NCI-H345 (cell line): Measurements from ENCODE around the gene MACF1.
"Not testable (repeated sequence)": the region's sequence is repeated elsewhere in the genome, so short reads cannot be mapped to it uniquely, and the experiment has no call there.

Experiments
- DNase-seq: peaks from one replicate; lab custom pipeline; 2025; lab: John Stamatoyannopoulos, UW

Gene MACF1

DNA sequence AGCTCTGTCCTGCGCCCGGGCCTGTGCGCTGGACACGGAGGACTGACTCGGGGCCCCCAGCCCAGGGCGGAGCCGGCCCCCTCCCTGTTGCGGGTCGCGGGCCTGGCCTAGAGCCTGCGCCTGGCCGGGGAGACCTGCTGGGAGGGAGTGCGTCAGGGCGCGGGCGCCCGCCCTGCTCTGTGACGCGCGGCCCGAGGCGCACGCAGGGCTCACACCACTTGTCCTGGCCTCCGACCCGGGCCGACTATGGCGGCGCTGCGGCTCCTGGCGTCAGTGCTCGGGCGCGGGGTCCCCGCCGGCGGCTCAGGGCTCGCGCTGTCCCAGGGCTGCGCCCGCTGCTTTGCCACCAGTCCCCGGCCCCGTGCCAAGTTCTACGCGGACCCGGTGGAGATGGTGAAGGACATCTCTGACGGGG is 310.2 kb downstream of the MACF1 start:
- not testable (repeated sequence) for DNase-seq

DNA sequence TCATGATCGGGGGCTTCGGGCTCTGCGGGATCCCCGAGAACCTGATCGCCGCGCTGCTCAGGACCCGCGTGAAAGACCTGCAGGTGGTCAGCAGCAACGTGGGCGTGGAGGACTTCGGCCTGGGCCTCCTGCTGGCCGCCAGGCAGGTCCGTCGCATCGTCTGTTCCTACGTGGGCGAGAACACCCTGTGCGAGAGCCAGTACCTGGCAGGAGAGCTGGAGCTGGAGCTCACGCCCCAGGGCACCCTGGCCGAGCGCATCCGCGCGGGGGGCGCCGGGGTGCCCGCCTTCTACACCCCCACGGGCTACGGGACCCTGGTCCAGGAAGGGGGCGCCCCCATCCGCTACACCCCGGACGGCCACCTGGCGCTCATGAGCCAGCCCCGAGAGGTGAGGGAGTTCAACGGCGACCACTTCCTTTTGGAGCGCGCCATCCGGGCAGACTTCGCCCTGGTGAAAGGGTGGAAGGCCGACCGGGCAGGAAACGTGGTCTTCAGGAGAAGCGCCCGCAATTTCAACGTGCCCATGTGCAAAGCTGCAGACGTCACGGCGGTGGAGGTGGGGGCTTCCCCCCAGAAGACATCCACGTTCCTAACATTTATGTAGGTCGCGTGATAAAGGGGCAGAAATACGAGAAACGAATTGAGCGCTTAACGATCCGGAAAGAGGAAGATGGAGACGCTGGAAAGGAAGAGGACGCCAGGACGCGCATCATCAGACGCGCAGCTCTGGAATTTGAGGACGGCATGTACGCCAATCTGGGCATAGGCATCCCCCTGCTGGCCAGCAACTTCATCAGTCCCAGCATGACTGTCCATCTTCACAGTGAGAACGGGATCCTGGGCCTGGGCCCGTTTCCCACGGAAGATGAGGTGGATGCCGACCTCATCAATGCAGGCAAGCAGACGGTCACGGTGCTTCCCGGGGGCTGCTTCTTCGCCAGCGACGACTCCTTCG is 310.9 kb downstream of the MACF1 start:
- not testable (repeated sequence) for DNase-seq

DNA sequence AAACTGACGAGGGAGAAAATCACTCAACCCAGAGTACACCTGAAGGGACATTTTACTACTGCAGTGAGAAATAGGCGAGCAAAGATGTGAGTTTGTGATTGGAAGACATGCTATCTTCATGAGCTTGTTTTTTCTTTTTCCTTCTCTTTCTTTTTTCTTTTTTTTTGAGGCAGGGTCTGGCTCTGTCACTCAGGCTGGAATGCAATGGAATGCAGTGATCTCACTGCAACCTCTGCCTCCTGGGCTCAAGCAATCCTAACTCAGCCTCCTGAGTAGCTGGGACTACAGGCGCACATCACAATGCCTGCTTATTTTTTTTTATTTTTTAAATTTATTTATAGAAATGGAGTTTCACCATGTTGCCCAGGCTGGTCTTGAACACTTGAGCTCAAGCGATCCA is 312.3 kb downstream of the MACF1 start:
- not testable (repeated sequence) for DNase-seq

DNA sequence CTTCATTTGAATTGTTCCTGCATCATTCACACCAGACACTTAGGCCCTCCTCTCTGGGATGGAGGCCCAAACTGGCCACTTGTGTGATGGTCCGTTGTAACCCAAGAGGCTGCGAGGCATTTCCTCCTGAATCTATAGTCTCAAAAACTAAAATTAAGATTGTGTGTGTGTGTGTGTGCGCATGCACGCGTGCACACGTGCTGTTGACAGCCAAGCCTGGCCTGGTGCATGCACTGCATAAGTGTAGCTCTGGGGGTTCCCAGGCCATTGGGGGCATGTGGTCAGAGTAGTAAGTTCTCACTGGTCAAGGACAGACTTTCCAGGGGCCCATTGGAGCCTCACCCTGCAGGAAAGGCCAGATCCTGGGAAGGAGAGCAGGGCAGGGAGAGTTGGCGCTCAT is 313.4 kb downstream of the MACF1 start:
- DNase-seq, result not testable (repeated sequence)

DNA sequence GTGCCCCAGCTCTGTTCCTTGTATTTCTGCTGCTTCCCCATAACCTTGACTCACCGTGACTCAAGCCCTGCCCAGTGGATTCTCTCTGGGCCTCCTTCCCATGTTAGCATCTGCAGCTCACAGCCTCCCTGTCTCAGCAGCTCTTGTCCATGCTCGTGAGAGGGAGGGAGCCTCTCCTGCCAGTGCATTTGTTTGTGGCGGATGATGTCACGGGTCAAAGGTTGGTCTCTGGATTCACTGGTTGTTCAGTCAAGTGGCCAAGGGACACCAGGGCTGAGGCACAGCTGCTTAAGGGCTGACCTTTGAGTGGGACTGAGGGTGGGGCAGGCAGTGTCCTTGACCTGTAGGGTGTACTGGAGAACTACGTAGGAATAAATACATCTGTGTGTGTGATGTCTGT is 314.9 kb downstream of the MACF1 start:
- DNase-seq, result not testable (repeated sequence)

DNA sequence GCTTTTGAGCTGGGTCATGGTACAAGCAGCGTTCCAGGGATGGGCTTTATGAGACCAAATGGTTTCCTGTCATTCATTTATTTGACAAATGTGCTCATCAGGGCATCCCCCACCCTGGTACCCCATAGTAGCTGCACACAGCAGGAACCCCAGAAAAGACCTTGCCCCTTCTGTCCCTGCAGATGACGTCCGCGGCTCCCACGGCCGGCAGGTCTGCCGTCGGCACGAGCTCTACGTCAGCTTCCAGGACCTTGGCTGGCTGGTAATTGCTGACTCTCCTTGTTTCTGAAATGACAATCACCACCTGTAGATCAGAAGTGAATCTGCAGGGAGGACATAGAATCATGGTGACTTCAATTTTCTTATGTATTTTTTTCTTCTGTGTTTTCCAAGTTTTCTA is 317.7 kb downstream of the MACF1 start:
- not testable (repeated sequence) for DNase-seq

DNA sequence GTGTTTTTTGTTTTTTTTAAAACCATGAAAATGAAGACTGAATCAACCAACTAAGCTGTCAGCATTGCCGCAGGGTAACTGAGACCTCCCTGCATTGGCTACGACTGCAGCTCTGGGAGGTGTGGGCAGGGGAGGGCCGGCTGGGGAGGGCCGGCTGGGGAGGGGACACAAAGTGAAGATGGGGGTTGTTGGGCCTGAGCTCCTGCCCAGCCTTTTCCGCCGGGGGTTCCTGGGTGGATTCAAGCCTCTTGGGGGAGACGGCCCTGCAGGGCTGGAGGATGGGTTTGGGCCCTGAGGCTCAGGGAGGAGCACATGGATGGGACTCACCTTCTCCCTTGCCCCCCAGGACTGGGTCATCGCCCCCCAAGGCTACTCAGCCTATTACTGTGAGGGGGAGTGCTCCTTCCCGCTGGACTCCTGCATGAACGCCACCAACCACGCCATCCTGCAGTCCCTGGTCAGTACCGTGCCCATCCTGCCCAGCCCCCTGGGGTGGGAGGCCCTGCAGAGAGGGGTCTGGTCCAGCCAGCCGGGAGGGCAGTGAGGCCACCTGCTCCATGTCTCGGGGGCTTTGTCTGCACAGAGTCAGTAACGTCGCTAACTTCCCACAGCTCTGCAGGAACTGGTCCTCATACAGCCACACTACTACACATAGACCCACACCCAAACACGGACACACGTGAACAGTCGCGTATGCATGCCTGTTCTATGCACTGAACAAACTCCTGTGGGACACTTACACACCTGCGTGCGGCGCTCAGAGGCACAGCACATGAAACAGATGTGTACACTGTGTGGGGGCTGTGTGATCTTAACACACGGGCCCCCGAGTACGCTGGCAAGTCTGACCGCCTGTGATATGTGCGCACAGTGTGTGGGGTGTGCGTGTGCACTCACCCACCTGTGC is 318.4 kb downstream of the MACF1 start:
- no peak for DNase-seq

DNA sequence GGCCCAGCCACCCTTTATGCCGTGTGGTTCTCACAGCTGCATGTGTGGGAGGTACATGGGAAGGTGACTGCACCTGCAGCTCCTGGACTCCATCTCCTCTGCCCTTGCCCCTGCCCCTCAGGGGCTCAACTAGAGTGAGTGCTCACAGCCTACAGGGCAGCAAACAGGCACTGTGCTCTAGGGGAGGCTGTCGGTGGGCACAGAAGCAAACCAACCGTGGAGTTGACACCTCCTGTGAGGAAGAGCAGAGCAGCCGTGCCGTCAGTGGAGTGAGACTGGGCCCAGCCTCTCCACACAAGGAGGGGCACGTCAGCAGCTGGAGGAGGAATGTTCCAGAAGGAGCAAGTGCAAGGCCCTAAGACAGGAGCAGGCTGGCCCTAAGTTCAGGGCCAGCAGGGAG is 319.7 kb downstream of the MACF1 start:
- DNase-seq, result no peak

DNA sequence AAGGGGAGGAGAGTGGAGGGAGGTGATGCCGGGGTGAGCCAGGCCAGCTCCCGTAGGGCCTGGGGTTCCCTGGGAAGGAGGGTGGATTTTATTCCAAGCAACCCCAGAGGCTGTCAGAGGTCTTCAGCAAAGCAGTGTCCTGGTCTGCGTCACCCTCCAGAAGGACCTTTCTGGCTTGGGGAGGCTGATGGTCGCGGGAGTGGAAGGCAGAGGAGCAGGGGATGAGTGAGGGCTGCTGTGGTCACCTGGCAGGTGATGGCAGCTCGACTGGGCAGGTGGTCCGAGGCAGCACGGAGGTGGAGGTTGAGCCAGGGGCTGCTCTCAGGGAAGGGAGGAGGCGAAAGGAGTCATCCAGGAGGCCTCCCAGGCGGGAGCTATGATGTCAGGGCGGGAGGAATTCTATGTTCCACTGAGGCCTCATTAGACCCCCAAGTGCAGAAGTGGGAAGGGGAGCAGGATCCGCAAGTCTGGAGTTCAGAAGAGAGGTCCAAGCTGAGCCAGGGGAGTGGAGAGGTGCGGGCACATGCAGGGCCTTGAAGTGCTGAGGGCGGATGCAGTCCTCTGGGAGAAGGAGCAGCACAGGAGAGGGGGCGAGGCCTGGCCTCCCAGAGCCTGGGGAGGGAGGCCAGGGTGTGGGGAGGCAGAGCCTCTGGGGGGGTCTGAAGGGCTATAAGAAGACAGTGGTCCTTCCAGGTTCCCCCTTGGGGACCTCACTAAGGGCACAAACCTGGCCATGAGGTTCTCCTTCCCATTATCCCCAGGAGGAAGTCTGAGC is 320.3 kb downstream of the MACF1 start:
- no peak for DNase-seq

DNA sequence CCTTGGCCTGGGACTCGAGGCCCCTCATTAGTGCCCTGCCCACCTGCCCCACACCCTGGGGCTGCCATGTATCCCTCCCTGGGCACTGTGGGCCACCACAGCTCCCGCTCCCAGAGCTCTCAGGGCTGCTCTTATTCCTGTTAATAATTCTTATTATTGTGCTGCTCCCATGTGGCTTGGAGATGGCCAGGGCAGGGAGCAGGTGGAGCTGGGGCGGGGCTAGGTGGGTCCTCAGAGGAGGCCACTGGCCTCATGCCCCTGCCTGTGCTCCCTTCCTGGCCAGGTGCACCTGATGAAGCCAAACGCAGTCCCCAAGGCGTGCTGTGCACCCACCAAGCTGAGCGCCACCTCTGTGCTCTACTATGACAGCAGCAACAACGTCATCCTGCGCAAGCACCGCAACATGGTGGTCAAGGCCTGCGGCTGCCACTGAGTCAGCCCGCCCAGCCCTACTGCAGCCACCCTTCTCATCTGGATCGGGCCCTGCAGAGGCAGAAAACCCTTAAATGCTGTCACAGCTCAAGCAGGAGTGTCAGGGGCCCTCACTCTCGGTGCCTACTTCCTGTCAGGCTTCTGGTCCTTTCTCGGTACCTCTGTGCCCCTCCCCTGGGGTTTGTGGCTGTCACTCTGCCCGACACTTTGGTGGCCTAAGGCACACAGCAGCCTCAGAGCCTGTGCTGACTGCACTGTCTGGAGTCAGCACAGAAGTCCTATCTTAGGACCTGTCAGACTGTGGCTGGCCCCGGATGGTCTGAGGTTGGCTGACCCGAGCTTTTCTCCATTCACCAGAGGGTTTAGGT is 321.1 kb downstream of the MACF1 start:
- DNase-seq, result no peak

DNA sequence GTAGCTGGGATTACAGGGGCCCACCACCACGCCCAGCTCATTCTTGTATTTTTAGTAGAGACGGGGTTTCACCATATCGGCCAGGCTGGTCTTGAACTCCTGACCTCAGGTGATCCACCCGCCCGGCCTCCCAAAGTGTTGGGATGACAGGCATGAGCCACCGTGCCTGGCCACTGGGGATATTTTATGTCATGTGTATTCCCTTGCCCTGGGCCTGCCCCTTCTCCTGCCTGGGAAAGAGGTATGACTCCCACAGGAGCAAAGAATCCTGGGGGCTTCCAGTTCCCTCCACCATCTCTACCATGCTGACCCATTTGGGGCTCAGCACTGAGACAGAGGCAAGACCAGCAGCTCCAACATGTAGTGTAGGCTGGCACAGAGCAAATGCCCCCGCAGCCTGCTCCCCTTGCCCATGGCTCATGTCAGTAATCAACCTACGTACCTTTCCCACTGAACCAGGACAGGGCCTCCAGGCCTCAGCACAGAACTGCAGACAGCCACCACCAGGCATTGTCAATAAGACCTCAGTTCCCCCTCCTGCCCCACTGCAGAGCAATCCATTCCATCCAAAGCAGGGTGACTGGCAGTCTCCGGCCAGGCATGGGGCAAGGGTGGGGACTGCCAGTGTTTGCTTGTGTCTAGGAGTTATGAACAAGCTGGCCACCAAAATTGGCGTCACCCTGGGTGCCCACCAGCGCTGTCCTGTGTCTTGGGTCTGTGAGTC is 322.1 kb downstream of the MACF1 start:
- DNase-seq, result no peak

DNA sequence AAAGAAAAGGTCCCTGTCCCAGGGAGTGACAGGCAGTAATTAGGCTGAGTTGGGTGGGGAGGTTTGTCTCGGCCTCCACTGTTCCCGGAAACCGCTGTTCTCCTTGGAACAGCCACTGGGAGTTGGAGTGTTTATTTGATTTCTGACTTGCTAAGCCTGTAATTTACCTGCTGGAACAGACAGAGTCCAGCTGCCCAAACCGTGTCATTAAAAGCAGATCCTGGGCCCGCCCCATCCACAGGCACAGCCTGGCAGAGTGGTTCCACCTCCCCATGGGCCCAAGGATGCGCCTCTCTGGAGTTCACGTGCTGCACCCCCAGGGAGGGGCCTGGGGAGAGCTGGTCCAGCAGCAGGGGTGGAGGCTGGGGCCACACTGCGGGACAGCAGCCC is 322.7 kb downstream of the MACF1 start:
- not testable (repeated sequence) for DNase-seq

DNA sequence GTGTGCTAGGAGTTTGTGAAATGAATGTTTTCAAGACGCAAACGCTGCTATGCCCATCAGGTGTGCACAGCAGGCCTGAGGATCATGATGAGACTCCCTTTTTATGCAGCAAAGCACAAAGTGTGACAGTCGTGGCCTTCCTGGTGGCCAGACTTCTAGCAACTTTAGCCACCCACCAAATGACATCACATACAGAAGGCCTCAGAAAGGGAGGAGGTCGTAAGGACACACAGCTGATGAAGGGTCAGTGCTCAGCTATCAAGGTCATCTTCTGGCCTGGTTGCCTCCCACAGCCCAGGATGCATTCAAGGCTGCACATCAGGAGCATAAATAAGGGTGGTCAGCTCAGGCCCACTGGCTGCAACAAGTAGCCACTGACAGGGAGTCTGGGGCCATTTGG is 323.6 kb downstream of the MACF1 start:
- no peak for DNase-seq

DNA sequence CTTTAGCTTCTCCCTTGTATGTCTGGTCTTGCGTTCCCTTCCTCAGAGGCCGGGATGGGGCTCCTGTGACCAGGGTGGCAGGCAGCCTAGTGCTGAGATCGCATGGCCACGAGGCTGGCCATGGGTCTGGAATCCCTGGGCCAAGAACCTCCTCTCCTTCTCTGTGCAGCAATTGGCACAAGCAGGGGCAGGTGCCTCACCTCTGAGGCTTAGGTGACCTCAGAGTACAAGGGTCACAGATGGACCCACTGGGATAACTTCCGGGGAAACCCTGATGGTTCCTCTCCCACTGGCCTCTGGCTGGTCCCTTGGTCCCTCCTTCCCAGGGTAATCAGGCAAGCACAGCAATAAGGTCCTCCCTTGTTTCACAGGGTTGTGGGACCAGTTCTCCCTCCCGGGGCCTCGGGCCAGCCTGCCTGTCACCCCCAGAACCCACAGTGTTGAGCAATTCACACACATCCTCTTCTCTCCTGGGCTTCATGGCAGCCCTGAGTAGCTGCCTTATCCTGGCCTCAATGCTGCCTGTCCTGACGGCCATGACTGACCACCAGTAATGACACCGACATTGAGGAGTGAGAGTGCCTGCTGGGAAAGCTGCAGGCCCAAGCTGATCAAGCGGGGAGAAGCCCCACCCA is 325.5 kb downstream of the MACF1 start:
- no peak for DNase-seq

DNA sequence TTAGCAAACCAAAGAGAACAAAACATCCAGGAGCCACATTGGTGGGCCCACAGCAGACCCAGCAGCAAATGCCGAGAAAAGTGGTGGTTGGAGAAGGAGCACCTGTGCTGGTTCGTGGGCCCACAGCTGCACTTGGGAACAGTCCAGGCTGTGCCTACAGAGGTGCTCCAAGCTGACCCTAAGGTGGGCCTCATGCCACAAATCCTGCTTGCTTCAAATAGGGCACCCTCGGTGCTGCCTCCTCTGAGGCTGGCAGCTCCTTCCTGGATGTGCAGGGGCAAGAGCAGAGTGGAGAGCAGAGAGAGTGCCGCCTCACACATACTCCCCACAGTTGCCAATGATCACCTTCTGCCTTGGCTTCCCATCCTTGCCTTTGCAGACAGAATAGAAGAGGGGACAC is 327.0 kb downstream of the MACF1 start:
- no peak for DNase-seq

DNA sequence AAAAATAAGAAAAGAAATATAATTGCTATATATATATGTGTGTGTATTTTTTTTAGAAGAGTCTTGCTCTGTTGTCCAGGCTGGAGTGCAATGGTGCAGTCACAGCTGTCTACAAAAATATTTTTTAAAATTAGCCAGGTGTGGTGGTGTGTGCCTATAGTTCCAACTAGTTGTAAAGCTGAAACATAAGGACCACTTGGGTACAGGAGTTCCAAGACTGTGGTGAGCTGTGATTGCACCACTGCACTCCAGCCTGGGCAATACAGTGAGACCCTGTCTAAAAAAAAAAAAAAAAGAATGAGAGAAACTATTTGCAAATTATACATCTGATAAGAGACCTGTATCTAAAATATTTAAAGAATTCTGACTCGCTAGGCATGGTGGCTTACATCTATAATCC is 328.9 kb downstream of the MACF1 start:
- DNase-seq, result no peak
